LNCAP (cell line): Measurements from ENCODE around the gene FOXP1.

ENCODE experiments used
- CTCF ChIP-seq: fragments of 450-650 bp; IDR thresholded peaks from 2 replicates; pipeline ENCODE4 v1.5.1; 2017; ENCODE audit warnings: mild to moderate bottlenecking

Gene FOXP1

GRCh38 chr3:71119171-71119570, 464.4 kb downstream of the FOXP1 start:
- TF ChIP-seq CTCF, result no peak

GRCh38 chr3:71118436-71118835, 465.1 kb downstream of the FOXP1 start:
- TF ChIP-seq CTCF, result no peak

- TF ChIP-seq CTCF, result no peak
These were observed 465.8 kb downstream of the FOXP1 start for GRCh38 chr3:71117572-71118247.

GRCh38 chr3:71114610-71115009, 468.9 kb downstream of the FOXP1 start:
- no peak for TF ChIP-seq CTCF

GRCh38 chr3:71112576-71112975, 471.0 kb downstream of the FOXP1 start:
- no peak for TF ChIP-seq CTCF

- TF ChIP-seq CTCF, result no peak
These were observed 471.6 kb downstream of the FOXP1 start for GRCh38 chr3:71111784-71112440.

GRCh38 chr3:71110385-71111222, 472.9 kb downstream of the FOXP1 start:
- no peak for TF ChIP-seq CTCF
